A549 (cell line): ENCODE results near the gene ADAM19. TPM values are rescaled to one million over a fixed set of nuclear protein-coding genes. Genes with fewer than 3 reads are reported as not detected.

Experiments
- ATAC-seq, 2 experiments: fragments of 200-7000 bp in 1 of 2; fragments of >200 bp in 1 of 2; cut with Nextera tagmentation in 1 of 2; cut with Tn5 transposase in 1 of 2; 3 replicates each; pipeline versions ENCODE4 v1.8.0 to v1.9.1; 2018 to 2020; ENCODE audit warnings: mild to moderate bottlenecking in 1 of 2, moderate library complexity in 1 of 2
- CTCF ChIA-PET: fragments of 300-600 bp; sonication (Branson Sonifier 250); formaldehyde crosslinking; extraction: SDS; loops from one replicate; lab custom pipeline; 2021; ENCODE audit warnings: antibody characterized with exemption, inconsistent platforms; lab: Yijun Ruan, JAX
- POLR2A ChIA-PET: fragments of 350-600 bp; formaldehyde crosslinking; extraction: SDS; loops from one replicate; lab custom pipeline; 2021; ENCODE audit warnings: antibody characterized with exemption, inconsistent platforms; lab: Yijun Ruan, JAX
- DNase-seq, 2 experiments: peaks; one replicate each; pipeline versions ENCODE4 v3.0.0 to v3.0.0-alpha.2; 2011 to 2016; ENCODE audit warnings: low read depth in 1 of 2, low spot score in 1 of 2
- FAIRE-seq: peaks from 2 replicates; lab custom pipeline; 2011; peaks lifted over from hg19 to GRCh38; lab: Jason Lieb, UNC
- H3K27ac ChIP-seq, 2 experiments: fragments of >200 bp; sonication (Bioruptor Twin); formaldehyde crosslinking; 3 replicates each; pipeline ENCODE4 v1.5.1; 2016 to 2017
- H3K4me1 ChIP-seq: fragments of >200 bp; sonication (Bioruptor Twin); formaldehyde crosslinking; 3 replicates; pipeline ENCODE4 v1.6.1; 2016
- H3K4me2 ChIP-seq: fragments of >200 bp; sonication (Bioruptor Twin); formaldehyde crosslinking; 3 replicates; pipeline ENCODE4 v1.6.1; 2016
- H3K4me3 ChIP-seq: fragments of >200 bp; sonication (Bioruptor Twin); formaldehyde crosslinking; 3 replicates; pipeline ENCODE4 v1.5.1; 2016
- H3K9me3 ChIP-seq: fragments of >200 bp; sonication (Bioruptor Twin); formaldehyde crosslinking; 3 replicates; pipeline ENCODE4 v1.6.1; 2016
- ATOH8 ChIP-seq: fragments of 250-450 bp; sonication (Bioruptor Pico); IDR thresholded peaks from 2 replicates; pipeline ENCODE4 v1.5.0; 2020; ENCODE audit warnings: low read depth, mild to moderate bottlenecking, moderate library complexity
- CHD2 ChIP-seq: fragments of 150-350 bp; IDR thresholded peaks from 2 replicates; pipeline ENCODE4 v1.6.1; 2014; ENCODE audit warnings: low read length; ENCODE audit not compliant: partially characterized antibody
- CHD4 ChIP-seq: fragments of 200-600 bp; sonication (generic); IDR thresholded peaks from 2 replicates; pipeline ENCODE4 v1.6.1; 2016; ENCODE audit warnings: antibody characterized with exemption, mild to moderate bottlenecking, borderline replicate concordance
- EHF ChIP-seq: fragments of 250-450 bp; sonication (Bioruptor Pico); IDR thresholded peaks from 2 replicates; pipeline ENCODE4 v1.5.0; 2020; ENCODE audit warnings: mild to moderate bottlenecking
- FOSB ChIP-seq: fragments of 250-450 bp; sonication (Bioruptor Pico); IDR thresholded peaks from 2 replicates; pipeline ENCODE4 v1.5.0; 2020; ENCODE audit warnings: mild to moderate bottlenecking, moderate library complexity
- FOSL2 ChIP-seq, 2 experiments: fragments of 450-650 bp in 1 of 2; fragments of >200 bp in 1 of 2; sonication (Bioruptor Twin) in 1 of 2; formaldehyde crosslinking; IDR thresholded peaks; 2 replicates each; pipeline versions ENCODE4 v1.5.0 to v1.6.1; 2016 to 2020; ENCODE audit warnings: mild to moderate bottlenecking in 1 of 2, moderate library complexity in 1 of 2
- HOXB5 ChIP-seq: fragments of 250-450 bp; sonication (Bioruptor Pico); IDR thresholded peaks from 2 replicates; pipeline ENCODE4 v1.5.0; 2020; ENCODE audit warnings: mild to moderate bottlenecking, moderate library complexity
- JUNB ChIP-seq: fragments of >200 bp; sonication (Bioruptor Twin); formaldehyde crosslinking; IDR thresholded peaks from 2 replicates; pipeline ENCODE4 v1.6.1; 2016
- KDM1A ChIP-seq: fragments of 200-600 bp; sonication (generic); IDR thresholded peaks from 2 replicates; pipeline ENCODE4 v1.6.1; 2016; ENCODE audit warnings: low read depth, mild to moderate bottlenecking
- KDM5A ChIP-seq: fragments of 200-600 bp; sonication (generic); IDR thresholded peaks from 2 replicates; pipeline ENCODE4 v1.6.1; 2016; ENCODE audit warnings: antibody characterized with exemption, mild to moderate bottlenecking
- MAFK ChIP-seq: fragments of 450-650 bp; IDR thresholded peaks from 2 replicates; pipeline ENCODE4 v1.6.1; 2014; ENCODE audit not compliant: partially characterized antibody
- MAZ ChIP-seq: fragments of 150-350 bp; IDR thresholded peaks from 2 replicates; pipeline ENCODE4 v1.6.1; 2014; ENCODE audit warnings: antibody characterized with exemption, low read depth, low read length, borderline replicate concordance
- PHF8 ChIP-seq: fragments of 200-600 bp; sonication (generic); IDR thresholded peaks from 2 replicates; pipeline ENCODE4 v1.6.1; 2016; ENCODE audit warnings: low read depth, mild to moderate bottlenecking, antibody characterized with exemption, moderate library complexity, borderline replicate concordance
- POLR2AphosphoS2 ChIP-seq: conservative IDR thresholded peaks from 2 replicates; pipeline ENCODE4 v1.6.1; 2012; ENCODE audit warnings: low read length, improper control_type of control experiment, inconsistent platforms
- REST ChIP-seq: fragments of 200-600 bp; sonication (generic); IDR thresholded peaks from 2 replicates; pipeline ENCODE4 v1.6.1; 2016; ENCODE audit warnings: antibody characterized with exemption, mild to moderate bottlenecking, moderate library complexity
- RNF2 ChIP-seq: fragments of 200-600 bp; sonication (generic); IDR thresholded peaks from 2 replicates; pipeline ENCODE4 v1.6.1; 2016; ENCODE audit warnings: low read depth, mild to moderate bottlenecking, antibody characterized with exemption, moderate library complexity, borderline replicate concordance
- SREBF2 ChIP-seq: fragments of 450-650 bp; IDR thresholded peaks from 2 replicates; pipeline ENCODE4 v1.6.1; 2014; ENCODE audit warnings: mild to moderate bottlenecking, moderate library complexity
- WGBS: methylation state at CpG from one replicate; pipeline ENCODE4 v1.1.6; 2017; ENCODE audit errors: missing lambda C conversion rate; 5-methylcytosine and 5-hydroxymethylcytosine counted together
- polyA plus RNA-seq, 4 experiments: library from polyadenylated mRNA; depleted of rRNA in 3 of 4; stranded (reverse); fragments of >200 nt; fragmentation: RNase III in 1 of 4; extraction: RNeasy Plus Mini Kit Qiagen cat#74134 plus additional on column Dnase treatment in 1 of 4; gene quantifications; 2 replicates in 3 of 4; 3 replicates in 1 of 4; pipeline ENCODE4 v1.2.3, GENCODE V29; 2011 to 2017
- TF ChIP-seq, protein P1 (sequence below): fragments of 150-350 bp; IDR thresholded peaks from 2 replicates; pipeline ENCODE4 v1.6.1; 2014; ENCODE audit warnings: low read depth, mild to moderate bottlenecking, low read length

The ADAM19 gene
- polyA plus RNA-seq, 2 of the 4 experiments (the other 2 are of a cell fraction) = 7.7 to 15.2 TPM

- 86% methylated on average over 3 of the region's 3 CpGs for WGBS
- no peak for TF ChIP-seq SREBF2
- no peak for TF ChIP-seq REST
- no peak for TF ChIP-seq MAZ
- TF ChIP-seq KDM5A = no peak
- no peak for TF ChIP-seq CHD4
- TF ChIP-seq, all 56 proteins: peak for 0
- Histone ChIP-seq H3K4me1 (no peaks in the 10 kb centered on the region), H3K9me3 (no peaks in the 10 kb centered on the region), H3K4me3 (no peak overlapping the region), H3K4me2 (no peak overlapping the region), H3K27ac (no peak overlapping the region)
- ATAC-seq (no peak), FAIRE-seq (no peak), DNase-seq (no peak)
- ChIA-PET POLR2A (no interaction called here), CTCF (interaction anchor here (1.0 to 2.2 kb wide), 8 partner anchors 9 to 258 kb away, joined by 3 to 10 read pairs (median 4); partner anchors contain the start of gene LSM11)
Observed at GRCh38 chr5:157485811-157486210, 89.8 kb downstream of the ADAM19 start.

- H3K4me2 ChIP-seq = no peak overlapping the region
- ATAC-seq = no peak
- POLR2A ChIA-PET = no interaction called here
- no peak overlapping the region for H3K27ac ChIP-seq
- FAIRE-seq = no peak
- 76% methylated on average over 2 of the region's 2 CpGs for WGBS
- no peak overlapping the region for H3K4me3 ChIP-seq
- no peak for DNase-seq
- no peaks in the 10 kb centered on the region for H3K4me1 ChIP-seq
- CTCF ChIA-PET = interaction anchor here (1.2 to 2.2 kb wide), 7 partner anchors 8 to 258 kb away, joined by 3 to 10 read pairs (median 4); partner anchors contain the start of gene LSM11
- TF ChIP-seq ATOH8 (CRISPR knock-in tag) (no peak), EHF (CRISPR knock-in tag) (no peak), PHF8 (no peak), FOSL2 (IDR thresholded peaks at IDR 0.05) (no peak), FOSL2 (CRISPR knock-in tag; IDR thresholded peaks at IDR 0.05) (no peak), FOSB (CRISPR knock-in tag) (no peak), MAFK (no peak), SREBF2 (no peak), HOXB5 (no peak), POLR2AphosphoS2 (no peak), REST (no peak), KDM1A (no peak), RNF2 (no peak), CHD2 (no peak), JUNB (no peak)
- TF ChIP-seq, protein P1, sequence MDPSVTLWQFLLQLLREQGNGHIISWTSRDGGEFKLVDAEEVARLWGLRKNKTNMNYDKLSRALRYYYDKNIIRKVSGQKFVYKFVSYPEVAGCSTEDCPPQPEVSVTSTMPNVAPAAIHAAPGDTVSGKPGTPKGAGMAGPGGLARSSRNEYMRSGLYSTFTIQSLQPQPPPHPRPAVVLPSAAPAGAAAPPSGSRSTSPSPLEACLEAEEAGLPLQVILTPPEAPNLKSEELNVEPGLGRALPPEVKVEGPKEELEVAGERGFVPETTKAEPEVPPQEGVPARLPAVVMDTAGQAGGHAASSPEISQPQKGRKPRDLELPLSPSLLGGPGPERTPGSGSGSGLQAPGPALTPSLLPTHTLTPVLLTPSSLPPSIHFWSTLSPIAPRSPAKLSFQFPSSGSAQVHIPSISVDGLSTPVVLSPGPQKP = no peak
- H3K9me3 ChIP-seq = no peaks in the 10 kb centered on the region
Observed at GRCh38 chr5:157485340-157485739, 90.2 kb downstream of the ADAM19 start.
